ENCODE results near the gene RALGPS2.
A peak's percentile ranks its signal among the peaks of the same experiment; 100 is the strongest.
"Not testable (repeated sequence)": the region's sequence is repeated elsewhere in the genome, so short reads cannot be mapped to it uniquely, and the experiment has no call there.

The RALGPS2 gene

DNA sequence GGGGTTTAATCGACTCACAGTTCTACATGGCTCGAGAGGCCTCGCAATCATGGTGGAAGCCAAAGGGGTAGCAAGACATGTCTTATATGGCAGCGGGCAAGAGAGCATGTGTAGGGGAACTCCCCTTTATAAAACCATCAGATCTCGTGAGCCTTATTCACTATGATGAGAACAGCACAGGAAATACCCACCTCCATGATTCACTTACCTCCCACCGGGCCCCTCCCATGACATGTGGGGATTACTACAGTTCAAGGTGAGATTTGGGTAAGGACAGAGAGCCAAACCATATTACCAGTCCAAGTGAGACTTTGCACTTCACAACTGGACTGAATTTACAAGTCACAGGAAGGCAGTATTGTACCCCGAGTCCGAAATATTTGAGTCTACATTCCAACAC is 219.7 kb downstream of the RALGPS2 start:
- no peak for DNase-seq (ENCODE audit: low spot score)

DNA sequence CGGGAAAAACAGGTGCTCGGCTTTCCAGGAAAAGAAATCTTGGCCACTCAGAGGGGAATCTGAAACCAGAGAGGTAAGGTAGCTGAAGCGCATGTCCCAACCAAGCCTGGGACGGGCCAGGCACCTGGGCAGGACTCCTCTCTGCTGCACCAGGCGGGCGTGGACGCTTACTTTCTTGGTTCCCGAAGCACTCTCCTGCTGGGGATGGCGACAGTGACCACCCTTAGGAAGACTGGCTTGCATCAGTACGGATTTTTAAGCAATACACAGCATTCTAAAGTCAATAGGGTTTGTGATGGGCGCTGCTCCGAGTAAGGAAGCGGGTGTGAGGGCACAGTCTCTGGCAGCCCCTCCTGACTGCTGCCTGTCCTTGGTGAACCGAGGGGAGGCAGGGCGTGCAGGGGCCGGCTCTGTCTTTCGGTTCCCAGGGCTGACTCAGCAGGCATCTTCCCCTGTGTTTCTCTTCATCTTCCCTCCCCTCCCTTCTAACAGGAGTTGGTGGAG is 220.8 kb downstream of the RALGPS2 start:
- no peak for DNase-seq (ENCODE audit: low spot score)

DNA sequence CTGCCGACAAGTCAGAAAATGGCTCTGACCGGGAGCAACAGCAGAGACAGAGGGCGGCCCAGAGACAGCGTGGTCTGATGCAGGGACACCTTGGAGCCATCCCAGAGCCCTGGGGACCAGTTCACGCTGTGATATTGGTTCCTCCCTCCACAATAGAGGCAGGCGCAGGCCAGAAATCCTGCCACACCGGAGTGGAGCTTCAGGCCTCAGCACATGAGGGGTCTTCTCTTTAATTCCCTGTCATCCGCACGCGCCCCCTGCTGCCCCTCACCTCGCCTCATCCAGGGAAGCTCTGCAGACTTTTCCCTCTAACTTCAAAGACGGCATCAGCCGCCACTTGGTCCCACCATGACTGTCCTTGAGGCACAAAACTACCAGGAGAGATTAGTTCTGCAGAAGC is 221.4 kb downstream of the RALGPS2 start:
- DNase-seq (ENCODE audit: low spot score) = no peak

DNA sequence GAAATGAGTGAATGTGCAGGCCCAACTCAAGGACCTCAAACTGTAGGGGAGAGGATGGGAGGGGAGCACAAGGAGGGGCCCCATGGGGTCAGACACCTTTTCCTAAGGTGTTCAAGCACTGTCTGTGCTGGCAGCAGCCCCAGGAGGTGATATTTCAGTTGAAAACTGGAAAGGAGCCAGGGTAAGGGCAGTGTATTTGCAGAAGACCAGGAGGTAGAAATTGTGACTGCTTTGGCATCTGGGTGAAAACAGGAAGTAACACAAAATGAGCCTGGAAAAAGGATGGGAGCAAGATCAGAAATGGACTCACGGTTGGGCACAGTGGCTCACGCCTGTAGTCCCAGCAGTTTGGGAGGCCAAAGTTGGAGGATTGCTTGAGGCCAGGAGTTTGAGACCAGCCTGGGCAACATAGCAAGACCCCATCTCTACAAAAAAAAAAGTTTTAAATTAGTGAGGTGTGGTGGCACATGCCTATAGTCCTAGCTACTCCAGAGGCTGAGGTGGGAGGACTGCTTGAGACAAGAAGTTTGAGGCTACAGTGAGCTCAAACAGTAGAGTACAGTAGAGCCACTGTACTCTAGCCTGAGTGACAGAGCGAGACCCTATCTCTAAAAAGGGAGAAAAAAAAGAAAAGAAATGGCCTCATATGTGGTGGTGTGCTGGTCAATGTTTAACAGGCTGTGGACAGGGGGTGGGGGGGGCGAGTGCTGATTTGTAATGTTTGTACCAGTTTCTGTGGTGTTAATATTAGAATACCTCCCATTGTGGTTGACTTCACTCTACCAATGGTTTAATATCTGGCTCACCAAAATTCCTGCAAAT is 222.0 kb downstream of the RALGPS2 start:
- no peak for DNase-seq (ENCODE audit: low spot score)

DNA sequence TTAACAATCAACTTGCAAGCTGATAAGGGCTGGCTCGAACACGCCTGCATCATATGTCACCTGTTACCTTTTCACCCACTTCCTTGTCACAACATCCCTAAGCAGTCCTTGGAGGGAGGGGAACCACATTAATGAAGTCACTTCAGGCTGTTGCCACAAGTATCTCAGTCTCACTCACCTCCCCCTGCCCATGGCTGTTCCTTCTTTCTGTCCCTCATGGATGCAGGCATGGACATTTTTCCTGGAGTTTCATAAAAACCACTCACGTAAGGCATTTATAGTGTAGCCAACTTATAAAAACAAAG is 222.6 kb downstream of the RALGPS2 start:
- DNase-seq (ENCODE audit: low spot score) = no peak

DNA sequence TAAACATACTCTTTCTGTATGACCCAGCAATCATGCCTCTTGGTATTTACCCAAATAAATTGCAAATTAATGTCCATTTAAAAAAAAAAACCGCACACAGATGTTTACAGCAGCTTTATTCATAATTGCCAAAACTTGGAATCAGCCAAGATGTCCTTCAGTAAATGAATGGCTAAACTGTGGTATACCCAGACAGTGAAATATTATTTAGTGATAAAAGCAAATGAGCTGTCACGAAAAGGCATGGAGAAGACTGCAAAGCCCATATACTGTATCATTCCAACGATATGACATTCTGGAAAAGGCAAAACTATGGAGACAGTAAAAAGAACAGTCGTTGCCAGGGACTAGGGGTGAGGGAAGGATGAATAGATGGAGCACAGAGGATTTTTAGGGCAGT is 223.6 kb downstream of the RALGPS2 start:
- DNase-seq (ENCODE audit: low spot score) = no peak

DNA sequence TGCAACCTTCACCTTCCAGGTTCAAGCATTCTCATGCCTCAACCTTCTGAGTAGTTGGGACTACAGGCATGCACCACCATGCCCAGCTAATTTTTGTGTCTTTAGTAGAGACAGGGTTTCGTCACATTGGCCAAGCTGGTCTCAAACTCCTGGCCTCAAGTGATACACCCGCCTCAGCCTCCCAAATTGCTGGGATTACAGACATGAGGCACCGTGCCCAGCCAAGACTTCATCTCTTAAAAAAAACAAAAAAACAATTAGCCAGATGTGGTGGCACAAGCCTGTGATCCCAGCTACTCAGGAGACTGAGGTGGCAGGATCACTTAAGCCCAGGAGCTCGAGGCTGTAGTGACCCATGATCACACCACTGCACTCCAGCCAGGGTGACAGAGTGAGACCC is 224.8 kb downstream of the RALGPS2 start:
- DNase-seq (ENCODE audit: low spot score) = not testable (repeated sequence)

DNA sequence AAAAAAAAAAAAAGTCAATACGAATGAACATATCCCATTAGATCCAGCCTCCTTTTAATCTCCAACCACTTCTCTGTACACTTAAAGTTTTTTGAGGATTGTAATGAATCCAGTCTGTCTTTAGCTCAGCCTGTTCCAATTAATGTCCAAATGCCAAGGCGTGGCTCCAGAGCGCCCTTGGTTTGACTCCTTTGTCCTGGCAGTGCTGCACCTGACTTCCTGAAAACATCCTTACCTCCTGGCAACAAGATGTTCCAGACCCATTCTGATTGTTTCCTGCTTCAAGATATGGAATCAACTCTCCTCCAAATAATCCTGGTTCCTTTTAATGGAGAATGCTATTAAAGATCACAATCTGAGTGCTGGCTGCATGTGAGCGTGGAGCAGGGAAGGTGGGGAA is 226.6 kb downstream of the RALGPS2 start:
- no peak for DNase-seq (ENCODE audit: low spot score)

DNA sequence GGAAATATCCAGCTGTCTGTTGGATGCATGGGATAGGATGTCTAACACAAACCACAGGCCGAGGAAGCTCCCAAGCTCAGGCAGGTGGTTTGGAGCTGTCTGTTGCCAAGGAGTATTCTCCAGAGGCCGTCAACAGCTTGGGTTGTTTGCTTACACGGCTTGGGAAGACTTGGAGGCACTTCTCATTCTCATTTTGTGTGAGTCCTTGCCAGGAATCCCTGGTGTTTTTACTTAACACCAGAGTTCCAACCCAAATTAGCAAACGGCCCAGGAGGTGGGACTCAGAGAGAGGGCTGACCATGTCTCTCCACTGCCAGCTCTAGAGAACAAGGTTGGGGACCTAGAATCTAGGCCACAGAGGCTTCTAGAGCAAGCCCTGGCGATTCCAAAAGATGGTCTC is 228.0 kb downstream of the RALGPS2 start:
- peak; percentile 9 for DNase-seq (ENCODE audit: low spot score)

DNA sequence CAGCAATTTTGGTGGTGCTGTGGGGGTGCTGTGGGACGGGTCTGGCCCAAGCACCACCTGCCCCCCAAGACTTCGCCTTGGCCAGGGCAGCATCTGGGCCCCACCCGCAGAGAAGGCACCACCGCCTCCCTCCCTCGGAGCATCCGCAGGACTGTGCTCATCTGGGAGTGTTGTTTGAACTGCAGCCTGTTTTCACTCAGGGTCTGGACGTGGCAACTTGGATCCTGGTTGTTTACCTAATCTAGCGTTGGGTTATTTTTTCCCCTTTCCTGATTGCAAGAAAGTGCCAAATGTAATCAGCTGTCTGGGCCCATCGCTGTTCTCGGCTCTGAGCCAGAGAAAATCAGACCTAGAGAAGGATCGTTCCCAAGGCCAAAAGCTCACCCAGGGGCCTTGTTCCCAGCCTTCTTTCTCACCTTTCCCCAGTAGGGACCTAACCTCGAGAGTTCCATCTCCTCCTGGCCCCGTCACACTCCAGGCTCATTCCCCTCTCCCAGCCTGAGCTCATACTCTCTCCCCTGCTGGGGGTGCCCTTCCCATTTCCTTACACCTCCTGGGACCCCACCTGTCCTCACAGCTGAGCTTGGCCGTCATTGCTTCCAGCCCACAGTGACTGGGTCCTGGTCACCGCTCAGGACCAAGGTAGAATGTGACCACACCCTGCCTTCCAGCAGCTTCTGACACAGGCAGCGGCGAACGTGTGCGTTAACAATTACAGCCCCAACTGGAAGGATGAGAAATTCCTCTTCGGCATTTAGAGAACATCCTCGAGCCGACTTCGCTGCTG is 228.7 kb downstream of the RALGPS2 start:
- DNase-seq (ENCODE audit: low spot score) = no peak

DNA sequence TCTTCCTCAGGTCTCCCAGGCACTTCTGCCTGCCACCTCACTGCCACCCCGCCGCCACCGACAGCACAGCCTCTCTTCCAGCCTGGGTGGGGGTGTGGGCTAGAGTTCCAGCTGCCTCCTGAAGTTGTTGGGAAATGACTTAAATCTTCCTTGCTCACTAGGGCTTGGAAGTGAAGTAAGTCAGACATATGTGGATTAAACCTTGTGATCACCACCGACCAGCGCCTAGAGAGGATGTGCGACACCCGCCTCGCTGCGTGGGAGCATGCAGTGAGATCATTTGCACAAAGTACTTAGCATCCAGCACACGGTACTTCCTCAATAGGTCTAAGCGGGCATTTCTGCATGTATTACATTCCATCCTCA is 229.3 kb downstream of the RALGPS2 start:
- no peak for DNase-seq (ENCODE audit: low spot score)

DNA sequence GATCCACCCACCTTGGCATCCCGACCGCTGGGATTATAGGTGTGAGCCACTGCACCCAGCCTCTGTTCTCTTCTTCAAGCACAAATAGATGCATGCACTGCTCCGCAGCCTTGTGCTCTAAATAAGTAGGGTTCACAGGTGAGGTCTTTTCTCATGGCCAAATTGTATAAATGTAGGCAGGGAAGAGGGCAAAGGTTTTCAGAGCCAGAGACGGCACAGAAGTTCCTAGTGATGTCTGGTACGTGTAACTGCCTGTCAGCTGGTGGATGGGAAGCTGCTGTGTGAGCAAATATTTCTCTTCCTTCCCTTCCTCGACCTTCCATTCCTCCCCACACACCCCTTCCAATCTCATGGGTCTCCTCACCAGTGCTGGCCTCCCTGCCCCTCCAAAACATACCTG is 229.9 kb downstream of the RALGPS2 start:
- no peak for DNase-seq (ENCODE audit: low spot score)

DNA sequence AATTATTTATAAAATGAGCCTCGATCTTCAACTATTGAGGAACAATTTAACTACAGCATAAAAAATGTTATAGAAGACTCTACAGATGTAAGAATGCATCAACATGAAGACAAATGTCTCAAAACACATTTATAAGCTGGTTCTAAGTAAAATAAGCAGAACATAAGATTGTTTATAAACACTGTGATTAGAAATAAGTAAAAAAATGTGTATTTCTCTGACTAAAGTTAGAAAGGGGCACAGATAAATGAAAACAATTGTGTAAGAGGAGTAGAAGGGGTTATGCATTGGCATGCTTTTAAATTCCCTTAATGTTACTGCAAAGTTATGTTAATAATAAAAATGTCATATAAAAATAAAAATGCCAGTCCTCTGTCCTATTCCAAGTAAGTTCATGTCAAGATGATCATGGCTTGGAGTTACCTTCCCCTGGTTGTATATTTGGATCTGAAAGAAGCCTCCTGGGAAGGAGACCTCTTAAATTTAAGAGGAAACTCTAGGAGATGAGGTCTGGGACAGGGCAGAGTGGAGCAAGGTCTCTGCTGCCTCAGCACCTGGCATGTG is 230.4 kb downstream of the RALGPS2 start:
- DNase-seq (ENCODE audit: low spot score) = no peak

DNA sequence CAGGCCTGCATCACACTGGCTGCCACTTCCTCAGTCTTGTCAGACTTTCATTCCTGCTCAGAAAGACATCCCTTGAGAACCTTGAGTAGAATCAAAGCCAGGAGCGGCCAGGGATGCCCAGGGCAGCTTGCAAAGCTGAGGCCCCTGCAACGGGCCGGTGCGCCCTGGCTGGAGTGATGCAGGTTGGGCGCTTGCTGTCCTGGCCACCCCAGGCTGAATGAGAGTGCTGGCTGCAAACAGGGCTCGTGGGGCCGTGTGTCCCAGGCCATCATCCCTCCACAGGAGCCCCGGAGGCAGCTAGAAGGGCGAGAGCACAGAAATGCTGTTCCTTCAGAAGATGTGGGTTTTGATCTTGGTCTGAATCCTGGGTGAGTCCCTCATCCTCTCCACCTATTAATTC is 233.4 kb downstream of the RALGPS2 start:
- DNase-seq (ENCODE audit: low spot score) = no peak

DNA sequence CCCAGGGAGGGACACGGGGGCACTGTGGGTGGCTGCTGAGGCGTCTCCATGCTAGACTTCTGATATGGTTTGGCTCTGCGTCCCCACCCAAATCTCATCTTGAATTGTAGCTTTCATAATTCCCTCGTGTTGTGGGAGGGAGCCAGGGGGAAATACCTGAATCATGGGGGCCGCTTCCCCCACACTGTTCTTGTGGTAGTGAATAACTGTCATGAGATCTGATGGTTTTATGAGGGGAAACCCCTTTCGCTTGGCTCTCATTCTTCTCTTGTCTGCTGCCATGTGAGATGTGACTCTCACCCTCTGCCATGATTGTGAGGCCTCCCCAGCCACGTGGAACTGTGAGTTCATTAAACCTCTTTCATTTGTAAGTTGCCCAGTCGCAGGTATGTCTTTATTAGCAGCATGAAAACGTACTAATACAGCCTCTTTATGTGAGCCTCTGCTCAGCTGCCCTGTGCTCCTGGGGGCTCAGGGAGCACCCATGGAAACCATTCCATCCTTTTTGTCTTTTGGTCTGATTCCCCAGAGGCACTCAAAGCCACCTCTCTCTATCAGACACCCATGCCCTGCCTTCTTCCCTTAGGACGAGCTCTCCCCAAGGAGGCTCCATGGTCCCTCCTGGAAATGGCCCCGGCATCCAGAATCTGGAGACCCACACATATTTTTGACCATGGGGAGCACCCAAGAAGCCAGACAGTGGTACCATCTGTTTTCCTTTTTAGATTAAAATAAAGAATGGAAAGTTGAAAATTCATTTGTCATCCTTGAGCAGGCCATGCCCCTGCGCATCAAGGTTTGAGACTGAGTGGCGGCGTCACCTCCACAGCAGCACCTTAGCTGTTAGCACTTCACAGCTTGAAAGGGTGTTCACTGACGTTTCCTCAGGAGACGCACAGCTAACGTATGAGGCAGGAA is 234.8 kb downstream of the RALGPS2 start:
- no peak for DNase-seq (ENCODE audit: low spot score)

DNA sequence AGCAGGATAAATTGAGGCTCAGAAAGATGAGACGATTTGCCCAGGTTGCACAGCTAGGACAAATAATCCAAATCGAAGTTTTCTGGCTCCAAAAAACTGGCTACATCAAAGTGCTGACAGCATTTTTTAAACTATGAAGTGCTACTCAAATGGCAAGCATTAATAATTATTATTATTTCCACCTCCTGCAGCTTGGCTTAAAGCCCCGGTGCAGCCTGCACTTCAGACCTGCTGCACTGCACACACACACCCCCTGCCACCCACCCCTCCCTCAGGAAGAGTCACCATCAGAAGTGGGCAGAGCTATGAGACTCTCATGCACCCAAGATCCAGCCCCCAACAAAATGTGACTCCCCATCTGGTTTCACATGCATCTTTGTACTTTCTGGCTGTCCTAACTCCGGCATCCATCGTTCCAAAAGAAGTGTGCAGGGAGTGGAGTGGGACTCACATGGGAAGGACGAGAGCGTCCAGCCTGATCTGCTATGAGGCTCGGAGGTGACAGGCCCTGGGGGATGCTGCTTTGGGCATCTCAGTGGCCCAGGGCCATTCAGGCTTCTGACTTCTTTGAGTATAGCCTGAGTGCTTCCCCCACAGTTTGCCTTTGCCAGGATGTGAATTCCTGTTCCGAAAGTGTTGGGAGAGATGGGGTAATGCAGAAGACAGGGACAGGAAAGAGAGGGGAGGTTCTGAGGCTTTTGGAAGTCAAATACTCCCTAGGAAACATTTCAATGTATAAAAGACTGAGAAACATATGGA is 235.6 kb downstream of the RALGPS2 start:
- no peak for DNase-seq (ENCODE audit: low spot score)

DNA sequence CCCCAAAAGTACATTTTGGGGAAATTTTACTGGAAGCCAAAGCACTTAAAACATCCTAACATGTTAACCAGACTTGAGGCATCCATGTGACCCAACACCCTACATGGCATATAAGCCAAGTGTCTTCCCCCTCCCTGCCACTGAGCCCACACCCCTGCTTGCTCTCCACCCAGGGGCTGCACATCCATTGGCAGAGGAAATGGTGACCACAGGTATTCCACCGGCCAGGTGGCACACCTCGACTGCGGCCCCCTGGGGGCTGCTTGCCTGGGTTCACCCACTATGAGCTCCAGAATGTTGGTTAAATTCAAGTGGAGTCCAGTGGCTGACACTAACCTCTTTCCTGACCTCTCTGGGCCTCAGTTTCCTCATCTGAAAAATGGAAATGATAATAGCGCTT is 236.3 kb downstream of the RALGPS2 start:
- no peak for DNase-seq (ENCODE audit: low spot score)

DNA sequence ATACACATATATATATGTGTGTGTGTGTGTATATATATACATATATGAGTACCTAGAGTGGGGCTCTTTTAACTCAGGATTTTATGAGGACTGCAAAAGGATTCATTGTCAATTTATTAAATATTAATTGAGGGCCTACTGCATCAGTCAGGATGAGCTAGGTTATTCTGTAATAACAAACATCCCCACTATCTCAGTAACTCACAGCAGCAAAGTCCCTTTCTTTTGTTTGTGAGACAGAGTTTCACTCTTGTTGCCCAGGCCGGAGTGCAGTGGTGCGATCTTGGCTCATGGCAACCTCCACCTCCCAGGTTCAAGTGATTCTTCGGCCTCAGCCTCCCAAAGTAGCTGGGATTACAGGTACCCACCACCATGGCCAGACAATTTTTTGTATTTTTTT is 236.8 kb downstream of the RALGPS2 start:
- no peak for DNase-seq (ENCODE audit: low spot score)

DNA sequence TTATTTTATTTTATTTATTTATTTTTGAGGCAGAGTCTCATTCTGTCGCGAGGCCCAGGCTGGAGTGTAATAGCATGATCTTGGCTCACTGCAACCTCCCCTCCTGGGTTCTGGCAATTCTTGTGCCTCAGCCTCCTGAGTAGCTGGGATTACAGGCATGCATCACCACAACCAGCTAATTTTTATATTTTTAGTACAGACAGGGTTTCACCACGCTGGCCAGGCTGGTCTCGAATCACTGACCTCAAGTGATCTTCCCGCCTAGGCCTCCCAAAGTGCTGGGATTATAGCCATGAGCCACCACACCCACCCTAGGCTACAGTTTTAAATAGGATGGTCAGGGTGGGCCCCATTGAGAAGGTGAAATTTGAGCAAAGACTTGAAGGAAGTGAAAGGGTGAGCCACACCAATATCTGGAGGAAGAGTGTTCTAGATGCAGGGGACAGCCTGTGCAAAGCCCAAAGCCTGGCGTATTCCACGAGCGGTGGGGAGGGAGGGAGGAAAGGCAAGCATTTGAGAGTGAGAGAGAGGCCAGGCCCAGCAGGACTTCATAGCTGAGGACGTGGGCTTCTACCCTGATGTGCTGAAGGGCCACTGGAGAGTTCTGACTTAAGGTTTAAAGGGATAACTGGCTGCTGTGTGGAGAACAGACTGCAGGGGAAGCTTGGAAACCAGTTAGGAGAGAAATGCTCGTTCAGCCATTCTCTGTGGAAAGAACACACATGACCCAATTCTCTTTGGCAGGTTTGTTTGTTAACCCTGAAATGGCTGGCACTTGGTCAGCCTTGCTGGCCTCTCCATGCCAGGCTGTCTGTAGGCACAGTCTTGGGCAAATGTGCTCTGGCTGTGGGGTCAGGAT is 238.0 kb downstream of the RALGPS2 start:
- peak; percentile 56 for DNase-seq (ENCODE audit: low spot score)
